Left renal pelvis (tissue), 4 donors: ENCODE data around the gene ZNF474. TPM values are rescaled to one million over a fixed set of nuclear protein-coding genes. Genes with fewer than 3 reads are reported as not detected.

ENCODE experiments used
- DNase-seq, 4 donors: peaks; one replicate each; pipeline ENCODE4 v3.0.0-alpha.2; 2013; ENCODE audit warnings: low read depth in 4 of 4, low spot score in 3 of 4
- polyA plus RNA-seq, 4 donors: library from polyadenylated mRNA; unstranded; fragments of 120-200 nt; gene quantifications; one replicate each; pipeline ENCODE4 v1.2.1, GENCODE V29; 2013; ENCODE audit not compliant: insufficient read length in 4 of 4

Gene ZNF474
- polyA plus RNA-seq, 4 donors, result 0.26 to 0.77 (median 0.71) TPM

GRCh38 chr5:122179701-122180100 is 50.4 kb downstream of the ZNF474 start:
- DNase-seq, result no peak

GRCh38 chr5:122180146-122180712 is 50.9 kb downstream of the ZNF474 start:
- DNase-seq, result no peak

- DNase-seq, result no peak
Measured at GRCh38 chr5:122180863-122181548, 51.7 kb downstream of the ZNF474 start.

- no peak for DNase-seq
Measured at GRCh38 chr5:122181863-122182262, 52.5 kb downstream of the ZNF474 start.

GRCh38 chr5:122182491-122182921 is 53.2 kb downstream of the ZNF474 start:
- DNase-seq, result no peak

- DNase-seq, result no peak
Measured at GRCh38 chr5:122183098-122183787, 53.9 kb downstream of the ZNF474 start.

- no peak for DNase-seq
Measured at GRCh38 chr5:122183788-122184170, 54.4 kb downstream of the ZNF474 start.

GRCh38 chr5:122184676-122185255 is 55.4 kb downstream of the ZNF474 start:
- DNase-seq, result no peak

GRCh38 chr5:122187426-122187825 is 58.1 kb downstream of the ZNF474 start:
- no peak for DNase-seq

GRCh38 chr5:122190156-122190555 is 60.8 kb downstream of the ZNF474 start:
- DNase-seq, result no peak

- DNase-seq, result peak; percentile 52 to 61 (median 54)
Measured at GRCh38 chr5:122192497-122193496, 63.5 kb downstream of the ZNF474 start.

GRCh38 chr5:122195802-122196394 is 66.6 kb downstream of the ZNF474 start:
- peak in 1 of 4 donors; percentile 40 for DNase-seq

GRCh38 chr5:122199146-122199545 is 69.8 kb downstream of the ZNF474 start:
- DNase-seq, result no peak

- no peak for DNase-seq
Measured at GRCh38 chr5:122200450-122200849, 71.1 kb downstream of the ZNF474 start.

- DNase-seq, result no peak
Measured at GRCh38 chr5:122200865-122201264, 71.5 kb downstream of the ZNF474 start.

GRCh38 chr5:122201365-122201764 is 72.0 kb downstream of the ZNF474 start:
- DNase-seq, result no peak

- DNase-seq, result no peak
Measured at GRCh38 chr5:122202952-122203351, 73.6 kb downstream of the ZNF474 start.
